CD4-positive, alpha-beta memory T cell (primary cell): Measurements from ENCODE around the gene ETHE1. TPM values are rescaled to one million over a fixed set of nuclear protein-coding genes. Genes with fewer than 3 reads are reported as not detected.
A peak's percentile ranks its signal among the peaks of the same experiment; 100 is the strongest.

ENCODE experiments used
- CTCF ChIA-PET: fragments of 350-600 bp; sonication (Branson Sonifier 250); formaldehyde crosslinking; loops from one replicate; lab custom pipeline; 2021; ENCODE audit warnings: inconsistent platforms; ENCODE audit not compliant: partially characterized antibody; lab: Charles Lee
- POLR2A ChIA-PET: fragments of 350-600 bp; sonication (Branson Sonifier 250); formaldehyde crosslinking; loops from one replicate; lab custom pipeline; 2021; ENCODE audit not compliant: partially characterized antibody; lab: Charles Lee
- DNase-seq, 5 donors: peaks; one replicate each; pipeline versions ENCODE4 v3.0.0 to v3.0.0-alpha.2; 2020 to 2022; ENCODE audit warnings: mixed read lengths in 1 of 5
- H3K27ac ChIP-seq: one replicate; pipeline ENCODE4 v1.7.0; 2013; ENCODE audit warnings: low read depth, low read length
- H3K27me3 ChIP-seq: 2 replicates; pipeline ENCODE4 v1.7.0; 2013; ENCODE audit warnings: mild to moderate bottlenecking, low read length, moderate library complexity; ENCODE audit not compliant: insufficient read depth
- H3K36me3 ChIP-seq: 2 replicates; pipeline ENCODE4 v1.7.0; 2013; ENCODE audit warnings: mild to moderate bottlenecking, low read length, moderate library complexity; ENCODE audit not compliant: insufficient read depth
- H3K4me1 ChIP-seq: 2 replicates; pipeline ENCODE4 v1.7.0; 2013; ENCODE audit warnings: mild to moderate bottlenecking, low read length, moderate library complexity; ENCODE audit not compliant: insufficient read depth
- H3K4me3 ChIP-seq, 2 donors: one replicate each; pipeline ENCODE4 v1.7.0; 2013; ENCODE audit warnings: low read length in 2 of 2, mild to moderate bottlenecking in 1 of 2
- H3K9me3 ChIP-seq, 2 donors: one replicate each; pipeline ENCODE4 v1.7.0; 2013; ENCODE audit warnings: low read length in 2 of 2, control low read depth in 1 of 2; ENCODE audit not compliant: control insufficient read depth in 1 of 2
- H3K27ac Mint-ChIP-seq, 7 donors: one replicate each; pipeline ENCODE4 v1.8.0; 2020 to 2021; ENCODE audit warnings: mixed read lengths in 7 of 7, mild to moderate bottlenecking in 6 of 7, inconsistent platforms in 3 of 7, moderate library complexity in 3 of 7
- H3K27me3 Mint-ChIP-seq, 2 donors: one replicate each; pipeline ENCODE4 v1.8.0; 2020 to 2021; ENCODE audit warnings: mixed read lengths in 2 of 2
- H3K36me3 Mint-ChIP-seq, 2 donors: one replicate each; pipeline ENCODE4 v1.8.0; 2020 to 2021; ENCODE audit warnings: mixed read lengths in 2 of 2, inconsistent platforms in 1 of 2, mild to moderate bottlenecking in 1 of 2
- H3K4me1 Mint-ChIP-seq, 4 donors: one replicate each; pipeline ENCODE4 v1.8.0; 2020 to 2021; ENCODE audit warnings: mixed read lengths in 4 of 4, mild to moderate bottlenecking in 1 of 4
- H3K4me3 Mint-ChIP-seq, 8 donors: one replicate each; pipeline ENCODE4 v1.8.0; 2020 to 2021; ENCODE audit warnings: mixed read lengths in 8 of 8, mild to moderate bottlenecking in 7 of 8, moderate library complexity in 6 of 8, inconsistent platforms in 3 of 8
- H3K9me3 Mint-ChIP-seq, 8 donors: one replicate each; pipeline ENCODE4 v1.8.0; 2020 to 2021; ENCODE audit warnings: mixed read lengths in 8 of 8, mild to moderate bottlenecking in 5 of 8, inconsistent platforms in 3 of 8, moderate library complexity in 1 of 8
- intact Hi-C: fragments of 100-400 bp; cut with micrococcal nuclease; formaldehyde crosslinking; loops from one replicate; pipeline ENCODE4 v1.15.1; 2023
- polyA plus RNA-seq, 2 donors: library from polyadenylated mRNA; unstranded; fragments of 300-500 nt; fragmentation: Illumina TruSeq; gene quantifications; one replicate each; pipeline ENCODE4 v1.2.3, GENCODE V29; 2021
- total RNA-seq, 2 experiments: library from RNA; stranded (reverse); gene quantifications; one replicate each; pipeline ENCODE4 v1.2.3, GENCODE V29; 2021

Gene ETHE1
- total and polyA plus RNA-seq, 4 experiments from 2014 or later = 23.9 to 80.7 (median 54.1) TPM

GRCh38 chr19:43511324-43511723 is 15.7 kb downstream of the ETHE1 start:
- POLR2A ChIA-PET = no interaction called here
- Mint-ChIP-seq H3K9me3 (peaks cover 0 to 2% (median 0%) of the 10 kb centered on the region in 8 donors), H3K27me3 (no peaks in the 10 kb centered on the region), H3K36me3 (peaks cover 21 to 37% of the 10 kb centered on the region in 2 donors), H3K27ac (peak overlapping the region in 2 of 7 donors; percentile 14 to 68), H3K4me1 (peaks cover under 1 to 4% (median 2%) of the 10 kb centered on the region in 4 donors), H3K4me3 (no peak overlapping the region)
- H3K4me3 ChIP-seq = no peak overlapping the region
- no peak for DNase-seq
- no peak overlapping the region for H3K27ac ChIP-seq
- H3K9me3 ChIP-seq = no peaks in the 10 kb centered on the region
- intact Hi-C loops = no loop called here
- CTCF ChIA-PET = interaction anchor here (1.5 to 2.3 kb wide), 2 partner anchors 8 to 66 kb away, joined by 4 to 11 read pairs; no protein-coding TSS in a partner anchor
- no peaks in the 10 kb centered on the region for H3K27me3 ChIP-seq
- no peaks in the 10 kb centered on the region for H3K4me1 ChIP-seq
- H3K36me3 ChIP-seq = peaks cover 24% of the 10 kb centered on the region

- H3K4me3 ChIP-seq = no peak overlapping the region
- H3K9me3 ChIP-seq = no peaks in the 10 kb centered on the region
- peaks cover 21 to 40% of the 10 kb centered on the region in 2 donors for H3K36me3 Mint-ChIP-seq
- peaks cover 4 to 9% (median 5%) of the 10 kb centered on the region in 4 donors for H3K4me1 Mint-ChIP-seq
- POLR2A ChIA-PET = interaction anchor here (1.7 kb wide), 1 partner anchor 47 kb away, joined by 6 read pairs; no protein-coding TSS in a partner anchor
- H3K4me3 Mint-ChIP-seq = no peak overlapping the region
- H3K27me3 Mint-ChIP-seq = no peaks in the 10 kb centered on the region
- no peaks in the 10 kb centered on the region for H3K27me3 ChIP-seq
- peaks cover 24% of the 10 kb centered on the region for H3K36me3 ChIP-seq
- H3K4me1 ChIP-seq = peaks cover 4% of the 10 kb centered on the region
- no peak overlapping the region for H3K27ac ChIP-seq
- intact Hi-C loops = no loop called here
- peaks cover 0 to 2% (median 0%) of the 10 kb centered on the region in 8 donors for H3K9me3 Mint-ChIP-seq
- peak overlapping the region in 1 of 7 donors; percentile 68 for H3K27ac Mint-ChIP-seq
- CTCF ChIA-PET = interaction anchor here (0.5 to 2.3 kb wide), 5 partner anchors 9 to 70 kb away, joined by 4 to 11 read pairs (median 4); no protein-coding TSS in a partner anchor
- DNase-seq = no peak
These were observed 16.3 kb downstream of the ETHE1 start for GRCh38 chr19:43510713-43511112.

GRCh38 chr19:43507880-43508279 is 19.1 kb downstream of the ETHE1 start:
- peaks cover 0 to 2% (median 0%) of the 10 kb centered on the region in 8 donors for H3K9me3 Mint-ChIP-seq
- peaks cover 20% of the 10 kb centered on the region for H3K4me1 ChIP-seq
- intact Hi-C loops = no loop called here
- H3K27me3 Mint-ChIP-seq = no peaks in the 10 kb centered on the region
- H3K36me3 ChIP-seq = peaks cover 24% of the 10 kb centered on the region
- no peak overlapping the region for H3K27ac ChIP-seq
- POLR2A ChIA-PET = interaction anchor here (1.1 to 1.4 kb wide), 2 partner anchors 25 to 45 kb away, joined by 4 to 5 read pairs; partner anchors contain the start of gene ZNF575
- H3K36me3 Mint-ChIP-seq = peaks cover 24 to 53% of the 10 kb centered on the region in 2 donors
- H3K4me1 Mint-ChIP-seq = peaks cover 15 to 33% (median 23%) of the 10 kb centered on the region in 4 donors
- H3K27me3 ChIP-seq = no peaks in the 10 kb centered on the region
- H3K4me3 ChIP-seq = no peak overlapping the region
- no peak for DNase-seq
- CTCF ChIA-PET = interaction anchor here (0.7 to 1.6 kb wide), 3 partner anchors 12 to 61 kb away, joined by 5 read pairs; no protein-coding TSS in a partner anchor
- peak overlapping the region in 6 of 7 donors; percentile 61 to 90 (median 74) for H3K27ac Mint-ChIP-seq
- no peaks in the 10 kb centered on the region for H3K9me3 ChIP-seq
- H3K4me3 Mint-ChIP-seq = no peak overlapping the region

GRCh38 chr19:43506629-43507028 is 20.4 kb downstream of the ETHE1 start:
- no peaks in the 10 kb centered on the region for H3K27me3 ChIP-seq
- H3K9me3 ChIP-seq = no peaks in the 10 kb centered on the region
- H3K36me3 ChIP-seq = peaks cover 24% of the 10 kb centered on the region
- H3K27ac ChIP-seq = no peak overlapping the region
- Mint-ChIP-seq H3K36me3 (peaks cover 26 to 46% of the 10 kb centered on the region in 2 donors), H3K9me3 (peaks cover 0 to 2% (median 0%) of the 10 kb centered on the region in 8 donors), H3K4me3 (peak overlapping the region in 1 of 8 donors; percentile 10), H3K27me3 (no peaks in the 10 kb centered on the region), H3K4me1 (peaks cover 17 to 43% (median 29%) of the 10 kb centered on the region in 4 donors), H3K27ac (peak overlapping the region; percentile 50 to 98 (median 67))
- intact Hi-C loops = no loop called here
- POLR2A ChIA-PET = interaction anchor here (4.7 kb wide), 1 partner anchor 42 kb away, joined by 107 read pairs; the partner anchor contains the start of gene LYPD3
- H3K4me3 ChIP-seq = no peak overlapping the region
- CTCF ChIA-PET = interaction anchor here (0.6 to 3.9 kb wide), 3 partner anchors 13 to 60 kb away, joined by 3 to 34 read pairs (median 25); no protein-coding TSS in a partner anchor
- DNase-seq = no peak
- peaks cover 22% of the 10 kb centered on the region for H3K4me1 ChIP-seq

- Mint-ChIP-seq H3K27me3 (no peaks in the 10 kb centered on the region), H3K4me1 (peaks cover 17 to 45% (median 30%) of the 10 kb centered on the region in 4 donors), H3K4me3 (peak overlapping the region in 7 of 8 donors; percentile 29 to 77 (median 54)), H3K36me3 (peaks cover 23 to 40% of the 10 kb centered on the region in 2 donors), H3K9me3 (peaks cover 0 to 2% (median 0%) of the 10 kb centered on the region in 8 donors), H3K27ac (peak overlapping the region; percentile 85 to 98 (median 91))
- no peaks in the 10 kb centered on the region for H3K27me3 ChIP-seq
- no peak overlapping the region for H3K4me3 ChIP-seq
- no peaks in the 10 kb centered on the region for H3K9me3 ChIP-seq
- peak overlapping the region; percentile 89 for H3K27ac ChIP-seq
- DNase-seq = no peak
- ChIA-PET POLR2A (interaction anchor here (2.4 to 4.7 kb wide), 4 partner anchors 41 to 66 kb away, joined by 10 to 107 read pairs (median 20); partner anchors contain the start of gene LYPD3), CTCF (interaction anchor here (0.6 to 3.9 kb wide), 4 partner anchors 13 to 88 kb away, joined by 3 to 34 read pairs (median 16); no protein-coding TSS in a partner anchor)
- peaks cover 22% of the 10 kb centered on the region for H3K4me1 ChIP-seq
- H3K36me3 ChIP-seq = peaks cover 19% of the 10 kb centered on the region
- intact Hi-C loops = loop anchor here (2.0 kb wide), 2 partner anchors 13 to 27 kb away; partner anchors contain the start of gene ZNF575
These were observed 21.1 kb downstream of the ETHE1 start for GRCh38 chr19:43505941-43506340.

GRCh38 chr19:43505186-43505456 is 21.9 kb downstream of the ETHE1 start:
- ChIA-PET POLR2A (interaction anchor here (0.7 to 4.7 kb wide), 21 partner anchors 10 to 163 kb away, joined by 3 to 107 read pairs (median 8); partner anchors contain the start of genes LYPD3 and ZNF575), CTCF (interaction anchor here (0.6 to 3.9 kb wide), 9 partner anchors 8 to 114 kb away, joined by 3 to 34 read pairs (median 5); partner anchors contain the start of gene LYPD3)
- H3K27ac Mint-ChIP-seq = peak overlapping the region; percentile 87 to 99 (median 93)
- intact Hi-C loops = loop anchor here (2.0 kb wide), 2 partner anchors 14 to 28 kb away; partner anchors contain the start of gene ZNF575
- Histone ChIP-seq H3K36me3 (peaks cover 16% of the 10 kb centered on the region), H3K9me3 (no peaks in the 10 kb centered on the region), H3K27ac (peak overlapping the region; percentile 89), H3K4me3 (no peak overlapping the region), H3K4me1 (peaks cover 22% of the 10 kb centered on the region), H3K27me3 (no peaks in the 10 kb centered on the region)
- H3K27me3 Mint-ChIP-seq = no peaks in the 10 kb centered on the region
- peaks cover 17 to 47% (median 31%) of the 10 kb centered on the region in 4 donors for H3K4me1 Mint-ChIP-seq
- DNase-seq = no peak
- H3K36me3 Mint-ChIP-seq = peaks cover 20 to 37% of the 10 kb centered on the region in 2 donors
- H3K4me3 Mint-ChIP-seq = peak overlapping the region; percentile 4 to 74 (median 53)
- H3K9me3 Mint-ChIP-seq = peaks cover 0 to 2% (median 0%) of the 10 kb centered on the region in 8 donors
